Osteocyte (in vitro differentiated cells): ENCODE measurements around the gene HSD3B7. TPM values are rescaled to one million over a fixed set of nuclear protein-coding genes. Genes with fewer than 3 reads are reported as not detected.

Experiments used
- DNase-seq: peaks from one replicate; pipeline ENCODE4 v3.0.0; 2021; ENCODE audit warnings: mixed read lengths; ENCODE audit not compliant: unreplicated experiment; ENCODE audit errors: extremely low spot score
- H3K27ac Mint-ChIP-seq: one replicate; pipeline ENCODE4 v1.8.0; 2021; ENCODE audit warnings: mild to moderate bottlenecking, mixed read lengths; ENCODE audit not compliant: unreplicated experiment
- H3K27me3 Mint-ChIP-seq: one replicate; pipeline ENCODE4 v1.8.0; 2021; ENCODE audit warnings: mixed read lengths; ENCODE audit not compliant: unreplicated experiment
- H3K36me3 Mint-ChIP-seq: one replicate; pipeline ENCODE4 v1.8.0; 2021; ENCODE audit warnings: mixed read lengths; ENCODE audit not compliant: unreplicated experiment
- H3K4me1 Mint-ChIP-seq: one replicate; pipeline ENCODE4 v1.8.0; 2021; ENCODE audit warnings: mixed read lengths; ENCODE audit not compliant: unreplicated experiment
- H3K4me3 Mint-ChIP-seq: one replicate; pipeline ENCODE4 v1.8.0; 2021; ENCODE audit warnings: mild to moderate bottlenecking, moderate library complexity, mixed read lengths; ENCODE audit not compliant: unreplicated experiment
- H3K9me3 Mint-ChIP-seq: one replicate; pipeline ENCODE4 v1.8.0; 2021; ENCODE audit warnings: mixed read lengths; ENCODE audit not compliant: unreplicated experiment
- CTCF ChIP-seq: fragments of 200-600 bp; sonication (generic); IDR thresholded peaks from 2 replicates; pipeline ENCODE4 v1.5.0; 2021; ENCODE audit warnings: antibody characterized with exemption, mild to moderate bottlenecking, moderate library complexity
- total RNA-seq: library from RNA; stranded (reverse); gene quantifications from 2 replicates; pipeline ENCODE4 v1.2.1, GENCODE V29; 2021

Gene HSD3B7
- total RNA-seq, 1 donor from 2014 or later, result 7.6 TPM

GRCh38 chr16:30979170-30980022 is 5.6 kb upstream of the HSD3B7 start:
- no peak for DNase-seq
- Mint-ChIP-seq H3K4me1 (no peaks in the 10 kb centered on the region), H3K27ac (no peak overlapping the region), H3K9me3 (no peaks in the 10 kb centered on the region), H3K36me3 (peaks cover 32% of the 10 kb centered on the region), H3K27me3 (no peaks in the 10 kb centered on the region), H3K4me3 (no peak overlapping the region)
- no peak for TF ChIP-seq CTCF

GRCh38 chr16:30980023-30980371 is 5.0 kb upstream of the HSD3B7 start:
- Mint-ChIP-seq H3K27ac (no peak overlapping the region), H3K9me3 (no peaks in the 10 kb centered on the region), H3K36me3 (peaks cover 31% of the 10 kb centered on the region), H3K4me3 (no peak overlapping the region), H3K4me1 (peaks cover 2% of the 10 kb centered on the region), H3K27me3 (no peaks in the 10 kb centered on the region)
- TF ChIP-seq CTCF, result no peak
- DNase-seq, result no peak

GRCh38 chr16:30980434-30980833 is 4.6 kb upstream of the HSD3B7 start:
- H3K4me3 Mint-ChIP-seq, result no peak overlapping the region
- no peaks in the 10 kb centered on the region for H3K27me3 Mint-ChIP-seq
- no peaks in the 10 kb centered on the region for H3K9me3 Mint-ChIP-seq
- DNase-seq, result no peak
- H3K36me3 Mint-ChIP-seq, result peaks cover 31% of the 10 kb centered on the region
- TF ChIP-seq CTCF, result no peak
- H3K4me1 Mint-ChIP-seq, result peaks cover 6% of the 10 kb centered on the region
- no peak overlapping the region for H3K27ac Mint-ChIP-seq

- no peak for TF ChIP-seq CTCF
- Mint-ChIP-seq H3K27ac (no peak overlapping the region), H3K36me3 (peaks cover 27% of the 10 kb centered on the region), H3K4me3 (no peak overlapping the region), H3K4me1 (peaks cover 9% of the 10 kb centered on the region), H3K9me3 (no peaks in the 10 kb centered on the region), H3K27me3 (no peaks in the 10 kb centered on the region)
- no peak for DNase-seq
Observed at GRCh38 chr16:30980959-30981358, 4.0 kb upstream of the HSD3B7 start.

GRCh38 chr16:30982548-30983288 is 2.3 kb upstream of the HSD3B7 start:
- Mint-ChIP-seq H3K9me3 (no peaks in the 10 kb centered on the region), H3K27me3 (no peaks in the 10 kb centered on the region), H3K36me3 (peaks cover 18% of the 10 kb centered on the region), H3K4me1 (peaks cover 13% of the 10 kb centered on the region), H3K27ac (peak overlapping the region; percentile 27), H3K4me3 (no peak overlapping the region)
- TF ChIP-seq CTCF, result no peak
- DNase-seq, result no peak
